H1 (cell line): ENCODE results near the gene DOCK10. TPM values are rescaled to one million over a fixed set of nuclear protein-coding genes. Genes with fewer than 3 reads are reported as not detected.

Experiments used
- CBX8 ChIP-seq: fragments of 300-800, 300-1000 bp; sonication (generic); IDR thresholded peaks from 2 replicates; pipeline ENCODE4 v1.7.1; 2016; ENCODE audit warnings: low read depth, low read length, borderline replicate concordance
- CHD1 ChIP-seq: IDR thresholded peaks from 2 replicates; pipeline ENCODE4 v1.6.1; 2012; ENCODE audit warnings: low read depth, low read length, improper control_type of control experiment
- GABPA ChIP-seq: IDR thresholded peaks from 2 replicates; pipeline ENCODE4 v1.6.1; 2011; ENCODE audit warnings: mild to moderate bottlenecking, low read length, moderate library complexity, borderline replicate concordance; ENCODE audit not compliant: insufficient read depth
- polyA plus RNA-seq, 7 experiments: library from polyadenylated mRNA; depleted of rRNA in 3 of 7; stranded (reverse) in 5 of 7; unstranded in 2 of 7; fragments of >200 nt in 5 of 7; fragments of 200-250 nt in 2 of 7; gene quantifications; 1 replicate in 5 of 7; 2 replicates in 1 of 7; 4 replicates in 1 of 7; pipeline versions ENCODE4 v1.2.1 to v1.2.3, GENCODE V29; 2011 to 2013; ENCODE audit warnings: missing spikeins in 2 of 7, mixed read lengths in 2 of 7
- total RNA-seq: library from RNA; stranded (reverse); fragmentation: NEBNext Ultra II Directional; extraction: Animal tissue kit (Norgen Biotek cat#: 25700); gene quantifications from 2 replicates; pipeline ENCODE4 v1.2.1, GENCODE V29; 2021
- TF ChIP-seq, protein P1 (sequence below): IDR thresholded peaks from 2 replicates; pipeline ENCODE4 v1.6.1; 2012; ENCODE audit warnings: low read length, inconsistent platforms

Gene DOCK10
- total and polyA plus RNA-seq, 2 of the 8 experiments (the other 6 are each of a cell fraction or from before 2014, with no cell fraction given): 0.33 to 1.6 TPM

DNA sequence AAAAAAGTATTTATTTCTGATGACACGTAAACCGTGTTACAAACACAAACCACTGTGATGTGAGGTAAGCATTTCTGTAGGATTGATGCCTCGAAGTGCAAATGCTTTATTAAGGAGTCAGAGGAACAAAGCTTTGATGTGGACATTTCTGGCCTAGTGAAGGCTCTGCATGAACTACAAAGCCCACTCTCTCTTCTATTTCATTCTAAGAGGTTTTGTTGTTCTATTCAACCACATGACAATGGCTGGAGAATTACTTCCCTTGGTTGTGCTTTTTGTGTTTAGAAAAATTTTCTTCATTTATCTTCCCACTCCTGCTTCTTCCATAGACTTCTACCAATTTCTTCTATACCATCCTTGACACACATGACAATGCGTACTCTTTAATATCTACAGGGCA is 200.4 kb downstream of the DOCK10 start (continued):
- TF ChIP-seq GABPA (no peak), CBX8 (no peak), CHD1 (no peak)
- TF ChIP-seq, protein P1, sequence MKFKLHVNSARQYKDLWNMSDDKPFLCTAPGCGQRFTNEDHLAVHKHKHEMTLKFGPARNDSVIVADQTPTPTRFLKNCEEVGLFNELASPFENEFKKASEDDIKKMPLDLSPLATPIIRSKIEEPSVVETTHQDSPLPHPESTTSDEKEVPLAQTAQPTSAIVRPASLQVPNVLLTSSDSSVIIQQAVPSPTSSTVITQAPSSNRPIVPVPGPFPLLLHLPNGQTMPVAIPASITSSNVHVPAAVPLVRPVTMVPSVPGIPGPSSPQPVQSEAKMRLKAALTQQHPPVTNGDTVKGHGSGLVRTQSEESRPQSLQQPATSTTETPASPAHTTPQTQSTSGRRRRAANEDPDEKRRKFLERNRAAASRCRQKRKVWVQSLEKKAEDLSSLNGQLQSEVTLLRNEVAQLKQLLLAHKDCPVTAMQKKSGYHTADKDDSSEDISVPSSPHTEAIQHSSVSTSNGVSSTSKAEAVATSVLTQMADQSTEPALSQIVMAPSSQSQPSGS: no peak
